ENCODE measurements around the gene NFYC.

NFYC gene

DNA sequence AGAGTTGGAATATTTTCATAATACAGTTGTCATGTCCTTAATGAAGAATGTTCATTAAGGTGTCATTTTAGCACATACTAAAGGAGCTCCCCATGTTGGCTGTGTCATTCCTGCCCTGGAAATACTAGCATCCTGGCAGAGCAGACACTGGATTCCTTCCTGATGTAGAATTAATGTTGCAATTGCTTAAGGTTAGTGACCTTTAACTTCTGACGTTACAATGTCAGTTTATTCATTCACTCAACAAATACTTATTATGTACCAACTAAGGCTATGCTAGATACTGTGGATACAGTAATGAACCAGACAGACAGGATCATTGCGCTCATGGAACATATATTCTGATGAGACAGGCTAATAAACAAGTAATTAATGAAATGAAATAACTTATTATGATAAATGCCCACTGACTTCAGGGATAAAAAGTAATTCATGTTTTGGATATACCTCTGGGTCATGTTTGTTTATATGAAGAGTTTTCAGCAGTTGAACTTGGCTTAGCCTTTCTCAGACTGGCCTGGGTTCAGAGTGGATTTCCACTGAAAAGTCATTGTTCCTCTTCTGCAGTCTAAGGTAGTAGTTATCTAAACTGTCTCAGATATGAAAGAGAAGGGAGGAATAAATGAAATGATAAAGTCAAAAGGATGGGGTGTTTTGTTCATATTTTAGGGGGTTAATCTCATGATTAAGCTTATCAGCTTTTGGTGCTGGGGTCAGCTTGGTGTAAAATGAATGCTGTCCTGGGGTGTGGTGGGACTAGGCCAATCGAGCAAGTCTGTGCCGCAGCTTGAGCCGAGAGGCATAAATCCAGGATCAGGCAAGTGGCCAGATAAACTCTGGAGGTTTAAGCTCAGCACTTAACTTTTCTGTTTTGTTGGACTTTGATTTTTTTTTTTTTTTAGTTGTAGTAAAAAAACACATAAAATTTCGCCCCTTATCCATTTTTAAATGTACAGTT is 48.8 kb downstream of the NFYC start:
- DNase-seq, result no peak

DNA sequence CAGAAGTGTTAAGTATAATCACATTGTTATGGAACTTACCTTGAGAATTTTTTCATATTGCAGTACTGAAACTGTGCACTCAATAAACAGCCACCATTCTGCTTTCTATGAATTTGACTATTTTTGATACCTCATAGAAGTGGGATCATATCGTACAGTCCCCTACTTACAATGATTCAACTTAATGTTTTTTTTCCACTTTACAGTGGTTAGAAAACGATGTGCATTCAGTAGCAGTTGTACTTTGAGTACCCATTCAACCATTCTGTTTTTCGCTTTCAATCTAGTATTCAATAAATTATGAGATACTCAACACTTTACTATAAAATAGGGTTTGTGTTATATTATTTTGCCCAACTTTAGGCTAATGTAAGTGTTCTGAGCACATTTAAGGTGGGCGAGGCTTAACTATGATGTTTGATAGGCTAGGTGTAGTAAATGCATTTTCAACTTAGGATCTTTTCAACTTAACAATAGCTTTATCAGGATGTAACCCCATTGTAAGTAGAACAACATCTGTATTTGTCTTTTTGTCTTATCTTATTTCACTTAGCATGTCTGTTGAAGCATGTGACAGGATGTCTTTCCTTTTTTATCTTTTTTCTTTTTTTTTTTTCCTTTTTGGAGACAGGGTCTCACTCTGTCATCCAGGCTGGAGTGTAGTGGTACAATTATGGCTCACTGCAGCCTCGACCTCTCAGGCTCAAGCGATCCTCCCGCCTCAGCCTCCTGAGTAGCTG is 49.7 kb downstream of the NFYC start:
- DNase-seq, result no peak

DNA sequence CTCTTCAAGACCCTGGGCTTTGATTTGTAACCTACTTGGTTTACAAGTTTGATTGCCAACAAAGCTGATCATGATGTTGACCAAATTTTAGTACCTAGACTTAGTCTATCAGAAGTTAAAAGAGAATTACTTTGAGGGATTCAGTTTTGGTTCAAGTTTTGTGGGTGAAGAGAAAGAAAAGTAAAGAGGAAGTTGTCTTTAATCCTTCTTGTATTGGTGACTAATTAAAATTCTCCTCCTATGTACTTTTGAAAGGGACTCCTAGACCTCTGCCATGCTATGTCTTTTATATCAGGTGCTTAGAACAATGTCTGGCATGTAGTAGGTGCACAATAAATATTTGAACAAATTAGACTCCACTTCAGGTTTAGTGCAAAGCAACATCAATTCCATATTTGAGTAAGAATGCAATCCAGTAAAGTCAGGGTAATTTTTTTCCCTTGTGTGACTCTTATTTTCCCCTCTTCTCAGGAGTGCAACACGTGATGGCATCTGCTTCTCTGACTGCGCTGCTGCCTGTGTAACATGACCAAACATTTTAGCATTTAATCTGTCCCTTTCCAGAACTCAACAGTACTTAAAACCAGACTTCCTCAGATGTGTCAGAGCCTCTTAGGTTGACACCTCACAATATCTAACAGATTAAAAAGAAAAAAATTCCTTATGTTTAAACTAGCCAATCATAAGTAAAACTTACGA is 51.0 kb downstream of the NFYC start:
- no peak for DNase-seq

DNA sequence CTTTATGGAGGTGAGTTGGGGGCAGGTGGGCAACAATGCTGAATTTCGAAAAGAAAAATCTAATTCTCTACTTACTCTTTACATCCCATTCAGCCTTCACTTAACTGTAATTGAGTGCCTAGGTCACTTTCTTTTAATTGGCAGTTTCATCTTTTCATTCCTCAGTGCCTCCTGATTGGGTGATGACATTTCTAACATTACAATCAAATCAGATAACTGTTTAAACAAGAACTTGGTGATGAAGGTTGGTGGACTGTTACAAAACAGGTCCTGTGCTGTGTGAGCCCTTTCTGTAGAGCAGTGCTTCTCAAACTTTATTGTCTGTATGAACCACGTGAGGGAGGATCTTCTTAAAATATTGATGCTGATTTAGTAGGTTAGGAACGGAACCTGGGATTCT is 51.9 kb downstream of the NFYC start:
- DNase-seq, result no peak

DNA sequence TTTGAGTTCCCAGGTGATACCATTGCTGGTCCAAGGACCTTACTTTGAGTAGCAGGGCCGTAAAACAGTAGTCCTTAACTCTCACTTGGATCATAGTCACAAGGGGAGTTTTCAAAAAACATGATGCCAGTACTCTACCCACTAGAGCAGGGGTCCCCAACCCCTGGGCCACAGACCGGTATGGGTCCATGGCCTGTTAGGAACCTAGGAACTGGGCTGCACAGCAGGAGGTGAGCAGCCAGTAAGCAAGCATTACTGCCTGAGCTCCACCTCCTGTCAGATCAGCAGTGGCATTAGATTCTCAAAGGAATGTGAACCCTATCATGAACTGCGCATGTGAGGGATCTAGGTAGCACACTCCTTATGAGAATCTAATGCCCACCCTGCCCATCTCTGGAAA is 52.4 kb downstream of the NFYC start:
- no peak for DNase-seq

DNA sequence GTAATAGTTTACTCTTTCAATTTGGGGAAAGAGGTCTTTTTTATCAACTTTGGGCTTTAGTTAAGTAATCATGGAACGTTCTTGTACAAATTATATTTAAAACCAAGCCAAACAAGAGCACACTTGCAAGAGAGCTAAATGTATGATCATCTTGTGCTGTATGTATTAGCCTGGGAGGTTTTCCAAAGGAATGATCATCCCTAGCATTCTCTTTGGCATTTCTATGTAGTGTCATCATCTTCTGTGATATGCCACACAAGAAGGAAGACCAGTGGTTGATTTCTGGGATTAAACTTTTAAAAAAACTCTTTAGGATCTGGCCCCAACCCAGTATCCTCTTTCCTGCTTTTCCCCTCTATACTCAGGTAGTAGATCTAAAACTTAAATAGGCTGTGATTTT is 53.7 kb downstream of the NFYC start:
- DNase-seq, result no peak

DNA sequence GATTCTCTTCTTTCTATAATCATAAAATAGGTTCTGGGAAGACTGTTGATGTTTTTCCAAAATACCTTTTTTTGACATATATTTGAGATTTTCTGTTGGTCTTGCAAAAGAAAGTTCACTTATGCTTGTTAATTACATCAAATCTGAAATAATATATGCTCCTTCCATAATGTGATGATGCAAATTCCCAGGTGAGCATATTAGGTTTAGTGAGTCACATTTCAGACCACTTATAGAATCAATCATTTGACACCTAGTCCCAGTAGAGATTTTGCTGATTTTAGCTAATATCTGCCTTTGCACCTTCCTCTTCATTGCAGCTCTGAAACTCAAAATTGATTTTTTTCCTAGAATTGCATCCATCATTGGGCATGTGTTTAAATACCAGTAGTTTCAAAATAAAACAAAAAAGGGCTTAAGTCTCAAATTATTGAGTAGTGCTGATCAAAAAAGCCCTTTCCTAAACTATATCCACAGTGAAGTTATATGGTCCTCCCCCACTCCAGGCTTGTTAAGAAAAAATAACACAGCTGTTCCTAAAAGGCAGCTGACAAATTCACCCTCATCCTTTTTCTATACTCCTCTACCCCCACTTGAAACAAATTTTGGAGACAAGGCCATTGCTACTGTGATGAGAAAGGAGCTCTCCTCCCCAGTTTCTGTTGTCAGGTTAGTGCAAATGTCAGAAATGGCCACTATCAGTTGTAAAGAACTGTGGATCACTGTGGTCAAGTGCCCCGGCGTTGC is 55.0 kb downstream of the NFYC start:
- no peak for DNase-seq

DNA sequence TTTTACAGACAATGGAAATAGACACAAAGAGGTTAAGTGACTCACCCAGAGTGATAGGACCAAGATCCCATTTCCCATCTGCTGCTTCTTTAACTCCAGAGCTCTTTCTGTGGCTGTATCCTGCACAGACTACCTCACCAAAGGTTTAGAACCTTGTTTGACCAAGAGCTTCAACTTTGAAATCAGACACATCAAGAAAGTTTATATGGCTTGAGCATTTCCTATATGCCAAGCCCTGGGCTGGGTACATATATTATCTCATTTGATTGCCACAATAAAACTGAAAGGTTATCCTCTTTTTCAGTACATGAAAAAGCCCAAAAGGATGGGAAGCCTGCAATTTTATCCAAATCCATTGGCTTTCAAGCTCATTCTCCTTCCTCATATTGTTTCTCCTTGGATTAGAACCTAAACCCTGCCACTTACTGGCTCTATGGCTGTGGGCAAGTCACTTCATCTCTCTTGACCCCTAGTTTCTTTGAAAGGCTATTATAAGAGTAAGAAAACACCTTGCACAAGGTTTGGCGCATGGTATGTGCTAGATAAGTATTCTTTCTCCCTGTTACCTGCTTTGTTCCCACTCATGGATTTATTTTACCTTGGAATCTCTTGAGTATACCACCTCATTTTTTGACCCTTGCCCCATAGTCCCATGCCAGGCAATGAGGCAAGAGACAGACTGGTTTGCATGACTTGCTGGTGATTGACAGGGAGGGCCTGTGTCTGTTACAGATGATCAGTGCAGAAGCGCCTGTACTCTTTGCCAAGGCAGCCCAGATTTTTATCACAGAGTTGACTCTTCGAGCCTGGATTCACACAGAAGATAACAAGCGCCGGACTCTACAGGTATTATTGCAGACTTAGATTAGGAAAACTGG is 57.6 kb downstream of the NFYC start:
- no peak for DNase-seq

DNA sequence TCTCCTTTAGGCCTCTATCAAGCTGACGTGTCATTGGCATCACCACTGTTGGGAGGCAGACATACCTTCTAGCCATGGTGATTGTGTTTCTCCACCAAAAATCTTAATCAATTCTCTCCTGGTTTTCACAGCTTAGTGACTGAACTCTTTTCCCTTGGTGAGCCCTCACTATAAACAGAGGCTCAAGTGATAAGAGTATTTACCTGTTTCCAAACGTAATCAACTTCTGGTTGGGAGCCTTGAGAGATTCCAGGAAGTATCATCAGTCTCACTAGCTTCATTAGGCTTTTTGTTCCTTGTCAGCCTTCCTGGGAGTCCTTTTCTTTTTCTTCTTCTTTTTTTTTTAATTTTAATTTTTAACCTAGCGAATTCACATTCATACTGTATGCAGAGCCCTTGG is 58.3 kb downstream of the NFYC start:
- DNase-seq, result no peak

DNA sequence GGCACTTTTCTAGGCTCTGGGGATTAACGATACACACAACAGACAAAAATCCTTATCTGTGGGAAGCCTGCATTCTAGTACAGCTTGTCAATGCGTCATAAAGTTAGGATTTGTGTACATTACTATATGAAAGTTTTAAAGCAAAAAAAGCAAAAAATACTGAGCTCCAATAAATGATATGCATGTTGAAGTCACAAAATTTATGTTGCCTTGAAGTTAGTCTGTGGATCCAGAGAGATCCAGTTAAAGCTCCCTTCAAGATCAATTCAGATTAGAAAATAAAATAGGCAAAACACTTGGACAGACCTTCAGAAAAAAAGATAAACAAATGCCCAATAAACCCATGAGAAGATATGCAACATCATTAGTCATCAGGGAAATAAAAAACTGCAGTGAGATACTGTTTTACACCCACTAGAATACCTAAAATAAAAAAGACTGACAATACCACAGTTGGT is 59.0 kb downstream of the NFYC start:
- no peak for DNase-seq

DNA sequence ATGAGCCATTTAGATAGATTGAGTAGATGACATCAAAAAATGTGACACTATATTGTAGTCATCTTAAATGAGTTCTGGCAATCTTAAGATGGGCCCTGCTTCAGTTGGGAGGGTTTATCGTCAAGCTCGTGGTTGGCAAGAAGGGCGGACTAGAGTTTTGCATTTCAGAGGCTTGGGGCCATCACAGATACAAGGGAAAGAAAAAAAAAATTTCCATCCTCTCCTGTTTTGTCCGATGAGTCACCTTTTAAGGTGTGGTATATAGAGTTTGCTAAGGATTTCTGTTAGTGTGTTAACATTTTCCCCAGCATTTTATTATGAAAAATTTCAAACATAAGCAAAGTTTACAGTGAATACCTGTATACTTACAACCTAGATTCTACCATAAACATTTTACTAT is 60.3 kb downstream of the NFYC start:
- DNase-seq, result no peak

DNA sequence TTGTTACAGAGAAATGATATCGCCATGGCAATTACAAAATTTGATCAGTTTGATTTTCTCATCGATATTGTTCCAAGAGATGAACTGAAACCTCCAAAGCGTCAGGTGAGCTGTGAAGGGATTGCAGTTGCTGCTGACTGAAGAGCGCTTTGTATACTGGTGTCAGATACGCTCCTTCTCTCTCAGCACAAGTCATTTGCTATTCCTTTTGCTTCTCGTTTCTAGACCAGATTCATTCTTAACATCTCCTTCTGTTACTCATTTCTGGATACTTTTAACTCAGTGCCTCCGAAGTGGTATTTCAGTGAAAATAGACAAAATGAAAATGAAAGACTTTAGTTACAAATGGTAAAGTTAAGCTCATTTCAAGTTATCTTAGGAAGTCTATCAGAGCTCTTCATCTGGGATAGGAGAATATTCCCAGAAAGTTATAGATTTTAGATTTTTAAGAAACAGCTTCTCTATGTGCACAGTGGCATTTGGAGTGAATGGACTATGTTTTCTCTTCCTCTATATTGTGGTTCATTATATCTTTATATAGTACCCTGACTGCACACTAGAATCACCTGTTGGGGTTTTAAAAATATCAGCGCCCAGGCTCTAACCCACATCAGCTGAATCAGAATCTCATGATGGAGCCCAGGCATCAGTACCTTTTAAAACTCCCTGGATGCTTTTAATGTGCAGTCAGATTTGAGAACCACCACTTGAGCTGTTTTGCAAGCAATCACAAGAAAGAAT is 61.8 kb downstream of the NFYC start:
- DNase-seq, result no peak

DNA sequence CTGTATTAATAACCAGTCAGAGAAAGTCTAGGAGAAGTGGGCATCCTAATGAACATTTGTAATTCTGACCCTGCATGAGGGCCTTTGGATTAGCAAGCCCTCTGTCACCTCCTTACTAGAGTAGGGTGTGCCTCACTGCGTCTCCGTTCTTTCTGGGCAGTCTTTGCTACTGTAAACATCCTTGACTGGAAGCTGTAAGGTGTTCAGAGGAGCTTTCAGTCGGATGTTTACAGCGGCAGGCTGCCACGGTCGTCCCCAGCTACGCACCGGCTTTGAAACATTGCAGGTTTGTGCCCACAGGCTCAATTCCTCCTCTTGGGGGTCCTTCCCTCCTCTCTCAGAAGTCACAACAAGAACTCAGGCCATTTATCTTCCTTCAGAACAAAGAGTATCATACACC is 62.7 kb downstream of the NFYC start:
- no peak for DNase-seq

DNA sequence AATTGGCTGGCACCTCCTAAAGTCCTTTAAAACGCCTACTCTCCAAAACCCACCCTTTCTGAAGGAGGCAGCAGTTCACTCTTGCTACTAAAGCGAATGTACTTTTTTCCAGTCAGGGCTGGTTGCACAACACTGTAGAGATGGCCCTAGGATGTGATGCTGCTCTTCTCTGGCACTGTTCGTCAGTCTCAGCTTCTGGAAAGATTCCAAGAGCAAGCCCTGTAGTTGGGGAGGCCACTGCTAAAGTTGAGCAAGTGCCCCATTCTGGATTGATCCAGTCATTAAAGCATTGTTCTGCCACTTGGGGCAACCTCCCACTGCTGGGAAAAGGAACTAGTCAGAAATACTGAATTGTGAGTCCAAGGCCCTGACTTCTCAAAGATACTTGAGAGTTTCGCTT is 63.6 kb downstream of the NFYC start:
- no peak for DNase-seq

DNA sequence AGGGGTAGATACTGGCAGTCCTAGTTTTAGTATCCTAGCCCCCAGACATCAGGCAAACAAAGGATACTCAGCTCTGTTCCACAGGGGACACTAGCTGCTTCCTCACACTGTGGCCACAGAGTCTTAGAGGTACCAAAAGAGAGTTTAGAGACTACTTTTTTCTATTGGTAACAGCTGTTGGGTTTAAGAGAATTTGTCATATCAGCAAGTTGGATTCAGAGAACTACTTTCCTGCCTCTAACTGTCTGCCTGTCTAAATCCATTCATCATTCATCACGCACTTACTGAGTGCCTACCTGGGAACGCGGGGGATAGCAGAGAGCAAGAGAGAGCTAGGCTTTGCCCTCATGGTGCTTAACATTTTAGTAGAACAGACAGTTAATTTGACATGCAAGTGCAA is 65.0 kb downstream of the NFYC start:
- DNase-seq, result no peak

DNA sequence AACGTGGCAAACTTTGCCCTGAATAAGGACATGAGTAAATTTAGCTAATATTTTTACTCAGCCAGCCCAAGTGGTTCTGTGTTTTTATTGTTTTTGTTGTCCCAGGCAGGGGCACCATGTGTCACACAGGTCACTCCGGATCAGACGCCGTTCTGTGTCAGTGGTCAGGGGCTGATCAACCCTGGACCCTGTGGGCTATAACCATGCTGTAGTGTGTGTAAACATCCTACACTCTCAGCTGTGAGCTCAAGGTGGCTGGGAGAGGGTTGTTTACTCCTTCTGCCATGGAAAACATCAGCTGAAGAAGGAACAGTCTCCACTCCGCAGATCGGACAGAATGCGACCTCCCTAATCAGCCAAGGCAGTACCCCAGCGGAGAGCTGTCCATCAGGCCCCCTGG is 65.6 kb downstream of the NFYC start:
- DNase-seq, result no peak

DNA sequence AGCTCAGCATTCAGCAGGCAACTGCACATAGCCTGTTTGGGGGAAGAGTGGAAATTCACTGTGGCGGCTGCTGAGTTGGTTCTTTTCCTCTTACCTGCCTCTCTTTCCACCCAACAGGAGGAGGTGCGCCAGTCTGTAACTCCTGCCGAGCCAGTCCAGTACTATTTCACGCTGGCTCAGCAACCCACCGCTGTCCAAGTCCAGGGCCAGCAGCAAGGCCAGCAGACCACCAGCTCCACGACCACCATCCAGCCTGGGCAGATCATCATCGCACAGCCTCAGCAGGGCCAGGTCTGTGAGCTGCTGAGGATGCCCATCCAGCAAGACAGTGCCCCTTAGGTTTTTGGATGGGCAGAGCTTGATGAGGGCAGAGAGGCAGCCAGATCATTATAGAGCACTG is 66.5 kb downstream of the NFYC start:
- no peak for DNase-seq

DNA sequence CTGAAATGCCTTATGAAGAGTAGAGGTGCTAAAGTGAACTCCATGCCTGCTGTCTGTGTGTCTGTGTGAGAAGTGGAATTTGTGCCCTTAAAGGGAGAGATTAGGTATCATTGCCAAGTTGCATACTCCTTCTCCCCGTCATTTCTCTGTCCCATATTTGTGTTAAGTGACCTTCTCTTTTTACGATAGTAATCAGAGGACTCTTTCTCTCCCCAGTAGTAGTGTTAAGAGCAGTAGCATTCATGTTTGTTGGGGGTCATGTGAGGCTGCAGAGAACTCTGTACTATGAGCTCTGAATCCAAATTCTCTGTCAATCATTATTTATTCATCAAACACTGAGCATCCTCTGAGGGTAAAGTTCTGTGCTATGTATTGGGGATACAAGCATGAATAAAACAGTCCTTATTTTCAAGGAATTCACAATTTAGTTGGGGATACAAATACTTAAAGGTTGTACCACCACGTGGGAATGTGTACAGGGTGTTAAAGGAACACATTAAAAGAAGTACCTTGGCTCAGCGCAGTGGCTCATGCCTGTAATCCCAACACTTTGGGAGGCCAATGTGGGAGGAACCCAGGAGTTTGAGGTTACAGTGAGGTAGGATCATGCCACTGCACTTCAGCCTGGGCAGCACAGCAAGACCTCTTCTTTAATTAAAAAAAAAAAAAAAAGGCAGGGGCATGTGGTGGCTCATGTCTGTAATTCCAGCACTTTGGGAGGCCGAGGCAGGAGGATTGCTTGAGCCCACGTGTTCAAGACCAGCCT is 67.3 kb downstream of the NFYC start:
- DNase-seq, result no peak

DNA sequence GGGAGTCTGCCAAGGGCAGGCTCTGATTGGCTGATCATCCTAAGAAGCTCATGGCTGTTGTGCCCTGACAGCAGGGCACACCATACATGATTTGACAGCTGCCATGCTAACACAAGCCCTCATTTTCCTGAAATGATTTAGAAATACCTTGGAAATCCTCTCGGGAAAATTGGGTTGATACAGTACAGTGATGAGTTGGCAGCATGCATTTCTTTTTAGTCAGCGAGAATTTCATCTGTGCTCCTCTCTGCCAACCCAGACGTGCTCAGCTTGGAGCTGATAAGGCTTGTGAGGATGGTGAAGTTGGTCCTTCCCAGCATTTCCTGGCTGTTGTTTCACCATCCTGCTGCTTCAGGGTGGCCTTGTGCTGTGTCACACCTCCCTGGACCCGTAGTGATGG is 69.5 kb downstream of the NFYC start:
- no peak for DNase-seq
